HEK293T (cell line): ENCODE measurements around the gene ALPL.

Experiments
- CTCF ChIA-PET: fragments of 350-600 bp; formaldehyde crosslinking; extraction: SDS; loops from one replicate; lab custom pipeline; 2021; ENCODE audit warnings: antibody characterized with exemption, inconsistent platforms; lab: Yijun Ruan, JAX
- POLR2A ChIA-PET: fragments of 350-600 bp; formaldehyde crosslinking; extraction: SDS; loops from one replicate; lab custom pipeline; 2020; ENCODE audit warnings: antibody characterized with exemption, inconsistent platforms; lab: Yijun Ruan, JAX
- DNase-seq: peaks from one replicate; pipeline ENCODE4 v3.0.0; 2012; ENCODE audit warnings: mixed read lengths; ENCODE audit errors: extremely low spot score
- ARNT ChIP-seq: fragments of 450-650 bp; IDR thresholded peaks from 2 replicates; pipeline ENCODE4 v1.6.1; 2017; ENCODE audit warnings: mild to moderate bottlenecking
- BHLHE40 ChIP-seq: fragments of 450-650 bp; IDR thresholded peaks from 2 replicates; pipeline ENCODE4 v1.6.1; 2016; ENCODE audit warnings: mild to moderate bottlenecking, moderate library complexity, borderline replicate concordance
- CTBP1 ChIP-seq: fragments of 450-650 bp; IDR thresholded peaks from 2 replicates; pipeline ENCODE4 v1.6.1; 2016; ENCODE audit warnings: borderline replicate concordance
- ELF4 ChIP-seq: fragments of 450-650 bp; IDR thresholded peaks from 2 replicates; pipeline ENCODE4 v1.6.1; 2017; ENCODE audit warnings: antibody characterized with exemption
- FOXA1 ChIP-seq: fragments of 450-650 bp; IDR thresholded peaks from 2 replicates; pipeline ENCODE4 v1.6.1; 2016; ENCODE audit warnings: mild to moderate bottlenecking
- FOXK2 ChIP-seq: fragments of 450-650 bp; IDR thresholded peaks from 2 replicates; pipeline ENCODE4 v1.6.1; 2016; ENCODE audit warnings: mild to moderate bottlenecking
- FOXM1 ChIP-seq: fragments of 450-650 bp; IDR thresholded peaks from 2 replicates; pipeline ENCODE4 v1.6.1; 2017; ENCODE audit warnings: mild to moderate bottlenecking, borderline replicate concordance
- HDGF ChIP-seq: fragments of 450-650 bp; IDR thresholded peaks from 2 replicates; pipeline ENCODE4 v1.6.1; 2017; ENCODE audit warnings: antibody characterized with exemption, borderline replicate concordance
- L3MBTL2 ChIP-seq: fragments of 450-650 bp; conservative IDR thresholded peaks from 2 replicates; pipeline ENCODE4 v1.6.1; 2016; ENCODE audit warnings: mild to moderate bottlenecking
- LEF1 ChIP-seq: fragments of 450-650 bp; IDR thresholded peaks from 2 replicates; pipeline ENCODE4 v1.6.1; 2017; ENCODE audit warnings: mild to moderate bottlenecking, borderline replicate concordance
- NFRKB ChIP-seq: fragments of 450-650 bp; IDR thresholded peaks from 2 replicates; pipeline ENCODE4 v1.6.1; 2016; ENCODE audit warnings: mild to moderate bottlenecking, moderate library complexity
- PKNOX1 ChIP-seq: fragments of 450-650 bp; IDR thresholded peaks from 2 replicates; pipeline ENCODE4 v1.6.1; 2016
- SP1 ChIP-seq: fragments of 450-650 bp; IDR thresholded peaks from 2 replicates; pipeline ENCODE4 v1.6.1; 2017
- SUZ12 ChIP-seq: fragments of 450-650 bp; IDR thresholded peaks from 2 replicates; pipeline ENCODE4 v1.6.1; 2016; ENCODE audit warnings: mild to moderate bottlenecking
- TARDBP ChIP-seq: fragments of 450-650 bp; IDR thresholded peaks from 2 replicates; pipeline ENCODE4 v1.6.1; 2016
- ZNF384 ChIP-seq: fragments of 450-650 bp; IDR thresholded peaks from 2 replicates; pipeline ENCODE4 v1.6.1; 2016

ALPL gene

DNA sequence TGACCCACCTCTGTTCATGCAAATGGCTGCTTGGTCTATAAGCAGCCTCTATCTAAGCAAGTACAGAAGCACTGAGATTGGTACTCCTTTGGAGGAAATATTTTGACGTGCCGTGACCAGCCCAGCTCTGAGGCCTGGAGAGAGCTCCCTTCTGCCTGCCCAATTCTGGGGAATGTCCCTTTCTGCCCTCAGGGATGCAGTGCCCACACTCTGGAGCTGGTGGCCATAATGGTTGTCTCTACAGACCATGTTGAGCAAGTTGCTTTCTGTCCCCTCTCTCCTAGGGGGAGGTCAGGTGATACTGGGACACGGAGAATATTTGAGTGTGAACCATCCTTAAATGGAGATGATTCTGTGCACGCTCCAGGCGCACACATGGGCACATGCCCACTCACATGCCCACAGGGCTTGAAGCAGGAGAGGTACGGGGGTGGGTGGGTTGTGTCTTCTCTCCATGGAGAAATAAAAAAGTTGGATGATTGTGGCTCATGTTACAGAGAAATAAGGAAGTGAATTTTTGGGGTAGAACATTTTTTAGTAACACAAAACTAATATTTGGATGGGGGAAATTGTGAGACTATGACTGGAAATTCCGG is 13.9 kb upstream of the ALPL start:
- POLR2A ChIA-PET, result no interaction called here
- DNase-seq, result no peak
- CTCF ChIA-PET, result no interaction called here
- TF ChIP-seq FOXK2, result no peak
- TF ChIP-seq BHLHE40, result no peak
- no peak for TF ChIP-seq L3MBTL2
- no peak for TF ChIP-seq CTBP1
- TF ChIP-seq ARNT, result no peak

- no peak for TF ChIP-seq ZNF384
- TF ChIP-seq HDGF, result no peak
- no peak for TF ChIP-seq SP1
- no peak for TF ChIP-seq LEF1
- DNase-seq, result no peak
- POLR2A ChIA-PET, result no interaction called here
- CTCF ChIA-PET, result no interaction called here
These were observed 13.2 kb upstream of the ALPL start for GRCh38 chr1:21496063-21496462.

GRCh38 chr1:21496886-21497285 is 12.3 kb upstream of the ALPL start:
- DNase-seq, result no peak
- ChIA-PET CTCF (no interaction called here), POLR2A (no interaction called here)
- no peak for TF ChIP-seq CTBP1
- no peak for TF ChIP-seq SP1
- no peak for TF ChIP-seq L3MBTL2
- TF ChIP-seq SUZ12, result no peak
- no peak for TF ChIP-seq ELF4
- TF ChIP-seq FOXK2, result no peak
- TF ChIP-seq BHLHE40, result no peak
- no peak for TF ChIP-seq HDGF
- TF ChIP-seq FOXM1, result no peak

- CTCF ChIA-PET, result no interaction called here
- DNase-seq, result no peak
- POLR2A ChIA-PET, result no interaction called here
- no peak for TF ChIP-seq ZNF384
- no peak for TF ChIP-seq HDGF
- TF ChIP-seq FOXA1, result no peak
- TF ChIP-seq FOXK2, result no peak
- TF ChIP-seq NFRKB, result no peak
- no peak for TF ChIP-seq PKNOX1
These were observed 11.7 kb upstream of the ALPL start for GRCh38 chr1:21497466-21498061.

- no peak for TF ChIP-seq FOXM1
- no peak for TF ChIP-seq ARNT
- TF ChIP-seq HDGF, result no peak
- TF ChIP-seq NFRKB, result no peak
- TF ChIP-seq CTBP1, result no peak
- TF ChIP-seq ZNF384, result no peak
- ChIA-PET CTCF (no interaction called here), POLR2A (no interaction called here)
- DNase-seq, result no peak
These were observed 9.8 kb upstream of the ALPL start for GRCh38 chr1:21499283-21499950.

DNA sequence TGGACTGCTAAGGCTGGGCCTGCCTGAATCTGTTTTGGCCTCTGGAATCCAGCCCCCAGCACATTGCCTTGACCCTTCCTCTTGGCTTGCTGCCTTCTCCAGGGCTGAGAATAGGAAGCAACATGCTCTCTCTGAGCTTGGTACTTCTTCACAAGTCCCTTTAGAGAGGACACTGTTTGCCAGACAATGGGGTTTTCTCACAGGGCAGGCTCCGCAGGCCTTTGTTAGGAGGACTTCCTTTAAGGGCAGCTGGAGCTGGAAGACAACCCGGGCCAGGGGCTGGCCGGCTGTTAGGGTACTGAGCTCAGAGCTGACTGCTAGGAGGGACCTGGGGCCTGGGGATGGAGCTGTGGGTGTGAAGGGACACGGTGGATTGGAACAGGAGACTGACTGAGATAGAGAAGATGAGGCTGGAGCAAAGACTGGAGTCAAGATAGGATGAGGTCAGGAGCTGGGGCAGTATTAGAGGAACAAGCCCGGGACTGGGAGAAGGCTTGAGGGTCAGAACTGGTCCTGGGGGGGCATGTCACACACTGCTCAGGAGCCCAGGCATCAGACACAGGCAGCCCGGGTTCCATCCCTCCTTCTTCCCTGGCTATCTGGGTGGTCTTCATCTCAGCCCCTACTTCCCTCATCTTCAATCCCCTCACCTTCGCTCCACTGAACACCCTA is 5.4 kb upstream of the ALPL start:
- no peak for DNase-seq
- ChIA-PET POLR2A (no interaction called here), CTCF (no interaction called here)
- TF ChIP-seq SUZ12 (no peak), FOXM1 (no peak), ZNF384 (no peak), HDGF (no peak)

- POLR2A ChIA-PET, result no interaction called here
- CTCF ChIA-PET, result interaction anchor here (0.7 to 1.4 kb wide), 2 partner anchors 30 to 442 kb away, joined by 4 to 5 read pairs; no protein-coding TSS in a partner anchor
- no peak for TF ChIP-seq FOXA1
- TF ChIP-seq TARDBP, result no peak
- TF ChIP-seq HDGF, result no peak
- TF ChIP-seq CTBP1, result no peak
- no peak for TF ChIP-seq FOXM1
- no peak for TF ChIP-seq L3MBTL2
- no peak for TF ChIP-seq FOXK2
- no peak for TF ChIP-seq ZNF384
- no peak for TF ChIP-seq ARNT
- TF ChIP-seq NFRKB, result no peak
- TF ChIP-seq BHLHE40, result no peak
- TF ChIP-seq LEF1, result no peak
- no peak for TF ChIP-seq SP1
- TF ChIP-seq SUZ12, result no peak
- TF ChIP-seq ELF4, result no peak
- no peak for TF ChIP-seq PKNOX1
- DNase-seq, result no peak
These were observed 2.4 kb upstream of the ALPL start for GRCh38 chr1:21506804-21507203.
